IMR-90 (cell line): ENCODE results near the gene PSRC1.

ENCODE experiments used
- RFX5 ChIP-seq: IDR thresholded peaks from 2 replicates; pipeline ENCODE4 v1.8.0; 2012; ENCODE audit warnings: low read depth, mild to moderate bottlenecking, low read length, moderate library complexity
- TF ChIP-seq, protein P1 (sequence below): conservative IDR thresholded peaks from 2 replicates; pipeline ENCODE4 v1.5.1; 2012; ENCODE audit warnings: mild to moderate bottlenecking, low read depth, low read length, improper control_type of control experiment

- TF ChIP-seq, protein P1, sequence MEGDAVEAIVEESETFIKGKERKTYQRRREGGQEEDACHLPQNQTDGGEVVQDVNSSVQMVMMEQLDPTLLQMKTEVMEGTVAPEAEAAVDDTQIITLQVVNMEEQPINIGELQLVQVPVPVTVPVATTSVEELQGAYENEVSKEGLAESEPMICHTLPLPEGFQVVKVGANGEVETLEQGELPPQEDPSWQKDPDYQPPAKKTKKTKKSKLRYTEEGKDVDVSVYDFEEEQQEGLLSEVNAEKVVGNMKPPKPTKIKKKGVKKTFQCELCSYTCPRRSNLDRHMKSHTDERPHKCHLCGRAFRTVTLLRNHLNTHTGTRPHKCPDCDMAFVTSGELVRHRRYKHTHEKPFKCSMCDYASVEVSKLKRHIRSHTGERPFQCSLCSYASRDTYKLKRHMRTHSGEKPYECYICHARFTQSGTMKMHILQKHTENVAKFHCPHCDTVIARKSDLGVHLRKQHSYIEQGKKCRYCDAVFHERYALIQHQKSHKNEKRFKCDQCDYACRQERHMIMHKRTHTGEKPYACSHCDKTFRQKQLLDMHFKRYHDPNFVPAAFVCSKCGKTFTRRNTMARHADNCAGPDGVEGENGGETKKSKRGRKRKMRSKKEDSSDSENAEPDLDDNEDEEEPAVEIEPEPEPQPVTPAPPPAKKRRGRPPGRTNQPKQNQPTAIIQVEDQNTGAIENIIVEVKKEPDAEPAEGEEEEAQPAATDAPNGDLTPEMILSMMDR = no peak
- TF ChIP-seq RFX5 = no peak
Measured at GRCh38 chr1:109296782-109297181, 13.8 kb upstream of the PSRC1 start.
